Gastroesophageal sphincter (tissue), 3 donors: ENCODE data around the gene KLHL29.

ENCODE experiments used
- CTCF ChIP-seq, 4 experiments: fragments of 200-600 bp in 2 of 4; fragments of 450-650 bp in 2 of 4; sonication (generic) in 1 of 4; IDR thresholded peaks; one replicate each; pipeline ENCODE4 v1.5.1; 2017 to 2019; ENCODE audit warnings: antibody characterized with exemption in 4 of 4, mild to moderate bottlenecking in 2 of 4, moderate library complexity in 2 of 4
- POLR2A ChIP-seq, 2 donors: fragments of 450-650 bp; IDR thresholded peaks; one replicate each; pipeline ENCODE4 v1.6.1; 2017; ENCODE audit warnings: antibody characterized with exemption in 2 of 2, mild to moderate bottlenecking in 2 of 2, moderate library complexity in 1 of 2

DNA sequence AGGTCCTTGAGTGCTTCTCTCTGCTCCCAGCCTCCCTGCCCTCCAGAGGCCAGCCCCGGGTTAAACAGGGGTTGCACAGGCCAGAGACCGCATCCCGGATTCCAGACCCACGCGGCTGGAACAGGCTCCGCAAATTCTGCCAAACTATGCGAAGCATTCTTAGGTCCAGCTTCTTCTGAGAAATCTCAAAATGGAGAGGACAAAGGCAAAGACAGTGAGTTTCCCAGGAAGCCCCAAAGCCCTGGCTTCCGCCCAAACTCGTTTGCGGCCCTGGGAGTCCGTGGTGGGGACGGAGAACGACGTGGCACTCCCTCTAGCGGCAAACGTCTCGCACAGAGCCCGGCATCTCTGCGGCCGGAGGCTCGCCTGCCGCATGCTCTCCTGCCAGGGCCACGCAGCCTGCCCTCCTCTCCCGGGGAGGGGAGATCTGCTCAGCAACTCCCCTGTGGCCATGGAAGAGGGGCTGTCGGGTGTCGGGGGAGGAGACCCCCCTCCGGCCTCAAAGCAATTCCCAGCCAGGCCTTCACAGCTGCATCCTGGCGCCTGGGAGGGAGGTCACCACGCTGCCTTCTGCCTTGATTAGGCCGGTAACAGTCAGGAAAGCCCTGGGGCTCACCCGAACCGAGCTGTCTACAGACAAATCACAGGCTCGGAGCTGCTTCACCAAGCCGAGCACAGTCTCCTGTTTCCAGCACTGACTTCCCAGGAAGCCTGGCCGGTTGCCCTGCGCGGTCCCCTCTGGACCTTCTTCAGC lies 33.4 kb upstream of the KLHL29 start:
- TF ChIP-seq CTCF (IDR thresholded peaks at IDR 0.05) (peak in 3 of 4 experiments; percentile 79 to 94 (median 84)), POLR2A (IDR thresholded peaks at IDR 0.05) (no peak)
